Fibroblast of pulmonary artery (primary cell): ENCODE results near the gene CXCL16.

Experiments used
- DNase-seq: peaks from one replicate; pipeline ENCODE4 v3.0.0-alpha.2; 2010; ENCODE audit warnings: low read depth
- H3K4me3 ChIP-seq: replicated peaks from 2 replicates; pipeline ENCODE4 v1.5.1; 2011; ENCODE audit warnings: low read depth, mild to moderate bottlenecking, control low read depth, low read length, moderate library complexity
- CTCF ChIP-seq: IDR thresholded peaks from 2 replicates; pipeline ENCODE4 v1.5.1; 2011; ENCODE audit warnings: mild to moderate bottlenecking, control low read depth, low read length, inconsistent platforms; ENCODE audit errors: missing control alignments

CXCL16 gene

GRCh38 chr17:4739122-4740024, at the start of gene CXCL16, which contains the start of gene ZMYND15:
CXCL16 (minus strand) TSS chr17:4739928; CDS start chr17:4739339, 589 bp downstream.
ZMYND15 (plus strand) TSS chr17:4739833; CDS start chr17:4740549, 716 bp downstream.
- peak; percentile 20 for DNase-seq
- H3K4me3 ChIP-seq: peak within 1 kb of the TSS; percentile 64
- no peak for TF ChIP-seq CTCF

GRCh38 chr17:4788807-4789700, 49.3 kb upstream of the CXCL16 start, which contains the start of gene GLTPD2:
GLTPD2 (plus strand) TSS chr17:4788964; CDS start chr17:4789012, 48 bp downstream.
- no peak for TF ChIP-seq CTCF
- DNase-seq: no peak
- H3K4me3 ChIP-seq: peak within 1 kb of the TSS; percentile 65

GRCh38 chr17:4788159-4788806, 48.6 kb upstream of the CXCL16 start:
- TF ChIP-seq CTCF: no peak
- no peak for DNase-seq
- no peak overlapping the region for H3K4me3 ChIP-seq

GRCh38 chr17:4786516-4786915, 46.8 kb upstream of the CXCL16 start:
- DNase-seq: no peak
- no peak for TF ChIP-seq CTCF
- no peak overlapping the region for H3K4me3 ChIP-seq

- TF ChIP-seq CTCF: no peak
- no peak for DNase-seq
- peak within 1 kb of the TSS; percentile 14 for H3K4me3 ChIP-seq
These were observed 46.4 kb upstream of the CXCL16 start, which contains the start of gene VMO1 for GRCh38 chr17:4786106-4786511. VMO1 (minus strand) TSS chr17:4786364; CDS start chr17:4786352, 12 bp downstream.
